HepG2 (cell line): ENCODE measurements around the gene NELFB. TPM values are rescaled to one million over a fixed set of nuclear protein-coding genes. Genes with fewer than 3 reads are reported as not detected.

Experiments used
- ARID5B ChIP-seq: IDR thresholded peaks from 2 replicates; pipeline ENCODE4 v1.4.0; 2020; ENCODE audit warnings: mild to moderate bottlenecking, missing genetic modification reagents
- ASH2L ChIP-seq: fragments of 300-600, 200-600 bp; sonication (generic); IDR thresholded peaks from 2 replicates; pipeline ENCODE4 v1.7.0; 2017; ENCODE audit warnings: low read depth, mild to moderate bottlenecking, moderate library complexity, mixed read lengths, low read length; ENCODE audit not compliant: insufficient read length
- HHEX ChIP-seq: IDR thresholded peaks from 2 replicates; pipeline ENCODE4 v1.6.1; 2016; ENCODE audit warnings: control low read depth
- PCBP1 ChIP-seq: fragments of 200-400 bp; formaldehyde crosslinking; IDR thresholded peaks from 2 replicates; pipeline ENCODE4 v1.6.1; 2017; ENCODE audit warnings: mild to moderate bottlenecking, low read depth, low read length, borderline replicate concordance
- ZNF263 ChIP-seq: sonication (generic); formaldehyde crosslinking; IDR thresholded peaks from 2 replicates; pipeline ENCODE4 v1.4.0; 2020; ENCODE audit warnings: missing genetic modification reagents
- ZNF282 ChIP-seq: fragments of 450-650 bp; IDR thresholded peaks from 2 replicates; pipeline ENCODE4 v1.6.1; 2018; ENCODE audit not compliant: partially characterized antibody
- ZNF547 ChIP-seq: sonication (generic); formaldehyde crosslinking; IDR thresholded peaks from 2 replicates; pipeline ENCODE4 v1.5.1; 2020; ENCODE audit warnings: mild to moderate bottlenecking, missing genetic modification reagents
- ZSCAN5A ChIP-seq: sonication (generic); formaldehyde crosslinking; IDR thresholded peaks from 2 replicates; pipeline ENCODE4 v1.8.0; 2022; ENCODE audit warnings: mild to moderate bottlenecking, missing genetic modification reagents, borderline replicate concordance
- polyA plus RNA-seq, 8 experiments: library from polyadenylated mRNA; depleted of rRNA in 3 of 8; stranded (reverse) in 7 of 8; unstranded in 1 of 8; fragments of >200 nt; fragmentation: Illumina TruSeq in 4 of 8; extraction: Trizol in 4 of 8; gene quantifications; 2 replicates each; pipeline versions ENCODE4 v1.2.1 to v1.2.3, GENCODE V29; 2011 to 2016; ENCODE audit warnings: low read depth in 4 of 8, missing spikeins in 1 of 8, mixed read lengths in 1 of 8; ENCODE audit not compliant: insufficient read depth in 1 of 8
- total RNA-seq, 5 experiments: library from RNA; depleted of rRNA; stranded (reverse); fragments of >200 nt; fragmentation: Illumina TruSeq; extraction: Trizol; gene quantifications; 2 replicates each; pipeline ENCODE4 v1.2.3, GENCODE V29; 2016; ENCODE audit warnings: low read depth in 1 of 5
- TF ChIP-seq, protein P1 (sequence below): sonication (generic); formaldehyde crosslinking; IDR thresholded peaks from 2 replicates; pipeline ENCODE4 v1.4.0; 2020; ENCODE audit warnings: missing genetic modification reagents, borderline replicate concordance
- TF ChIP-seq, protein P2 (sequence below): IDR thresholded peaks from 2 replicates; pipeline ENCODE4 v1.6.1; 2016; ENCODE audit warnings: missing compliant biosample characterization, missing genetic modification reagents, borderline replicate concordance
- TF ChIP-seq, protein P3 (sequence below): sonication (generic); formaldehyde crosslinking; IDR thresholded peaks from 2 replicates; pipeline ENCODE4 v1.5.1; 2020; ENCODE audit warnings: missing genetic modification reagents, mild to moderate bottlenecking, borderline replicate concordance
- TF ChIP-seq, protein P4 (sequence below): sonication (generic); formaldehyde crosslinking; IDR thresholded peaks from 2 replicates; pipeline ENCODE4 v1.4.0; 2020; ENCODE audit warnings: low read depth, missing genetic modification reagents
- TF ChIP-seq, protein P5 (sequence below): sonication (generic); formaldehyde crosslinking; IDR thresholded peaks from 2 replicates; pipeline ENCODE4 v1.4.0; 2020; ENCODE audit warnings: missing genetic modification reagents

Gene NELFB
- total and polyA plus RNA-seq, 2 of the 13 experiments (the other 11 are each of a cell fraction or from before 2014, with no cell fraction given) = 26.5 to 45.8 TPM

GRCh38 chr9:137236238-137236935 lies 18.7 kb upstream of the NELFB start (continued):
- TF ChIP-seq, protein P1, sequence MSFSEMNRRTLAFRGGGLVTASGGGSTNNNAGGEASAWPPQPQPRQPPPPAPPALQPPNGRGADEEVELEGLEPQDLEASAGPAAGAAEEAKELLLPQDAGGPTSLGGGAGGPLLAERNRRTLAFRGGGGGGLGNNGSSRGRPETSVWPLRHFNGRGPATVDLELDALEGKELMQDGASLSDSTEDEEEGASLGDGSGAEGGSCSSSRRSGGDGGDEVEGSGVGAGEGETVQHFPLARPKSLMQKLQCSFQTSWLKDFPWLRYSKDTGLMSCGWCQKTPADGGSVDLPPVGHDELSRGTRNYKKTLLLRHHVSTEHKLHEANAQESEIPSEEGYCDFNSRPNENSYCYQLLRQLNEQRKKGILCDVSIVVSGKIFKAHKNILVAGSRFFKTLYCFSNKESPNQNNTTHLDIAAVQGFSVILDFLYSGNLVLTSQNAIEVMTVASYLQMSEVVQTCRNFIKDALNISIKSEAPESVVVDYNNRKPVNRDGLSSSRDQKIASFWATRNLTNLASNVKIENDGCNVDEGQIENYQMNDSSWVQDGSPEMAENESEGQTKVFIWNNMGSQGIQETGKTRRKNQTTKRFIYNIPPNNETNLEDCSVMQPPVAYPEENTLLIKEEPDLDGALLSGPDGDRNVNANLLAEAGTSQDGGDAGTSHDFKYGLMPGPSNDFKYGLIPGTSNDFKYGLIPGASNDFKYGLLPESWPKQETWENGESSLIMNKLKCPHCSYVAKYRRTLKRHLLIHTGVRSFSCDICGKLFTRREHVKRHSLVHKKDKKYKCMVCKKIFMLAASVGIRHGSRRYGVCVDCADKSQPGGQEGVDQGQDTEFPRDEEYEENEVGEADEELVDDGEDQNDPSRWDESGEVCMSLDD (CRISPR knock-in tag) = peak; percentile 90
- TF ChIP-seq ASH2L (peak; percentile 48), ZNF263 (peak; percentile 44; the same call in 1 of the 2 replicates), ZSCAN5A (CRISPR knock-in tag) (no peak), PCBP1 (no peak), ARID5B (CRISPR knock-in tag) (no peak; the same call in 1 of the 2 replicates), ZNF547 (CRISPR knock-in tag) (0 out of 2 replicates have a peak, but pooled peaks have one; percentile 7), HHEX (CRISPR knock-in tag) (no peak), ZNF282 (no peak)
- TF ChIP-seq, protein P2, sequence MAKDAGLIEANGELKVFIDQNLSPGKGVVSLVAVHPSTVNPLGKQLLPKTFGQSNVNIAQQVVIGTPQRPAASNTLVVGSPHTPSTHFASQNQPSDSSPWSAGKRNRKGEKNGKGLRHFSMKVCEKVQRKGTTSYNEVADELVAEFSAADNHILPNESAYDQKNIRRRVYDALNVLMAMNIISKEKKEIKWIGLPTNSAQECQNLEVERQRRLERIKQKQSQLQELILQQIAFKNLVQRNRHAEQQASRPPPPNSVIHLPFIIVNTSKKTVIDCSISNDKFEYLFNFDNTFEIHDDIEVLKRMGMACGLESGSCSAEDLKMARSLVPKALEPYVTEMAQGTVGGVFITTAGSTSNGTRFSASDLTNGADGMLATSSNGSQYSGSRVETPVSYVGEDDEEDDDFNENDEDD (CRISPR knock-in tag) = peak; percentile 55; the same call in 1 of the 2 replicates
- TF ChIP-seq, protein P3, sequence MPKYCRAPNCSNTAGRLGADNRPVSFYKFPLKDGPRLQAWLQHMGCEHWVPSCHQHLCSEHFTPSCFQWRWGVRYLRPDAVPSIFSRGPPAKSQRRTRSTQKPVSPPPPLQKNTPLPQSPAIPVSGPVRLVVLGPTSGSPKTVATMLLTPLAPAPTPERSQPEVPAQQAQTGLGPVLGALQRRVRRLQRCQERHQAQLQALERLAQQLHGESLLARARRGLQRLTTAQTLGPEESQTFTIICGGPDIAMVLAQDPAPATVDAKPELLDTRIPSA (CRISPR knock-in tag) = peak; percentile 65; the same call in 1 of the 2 replicates
- TF ChIP-seq, protein P4, sequence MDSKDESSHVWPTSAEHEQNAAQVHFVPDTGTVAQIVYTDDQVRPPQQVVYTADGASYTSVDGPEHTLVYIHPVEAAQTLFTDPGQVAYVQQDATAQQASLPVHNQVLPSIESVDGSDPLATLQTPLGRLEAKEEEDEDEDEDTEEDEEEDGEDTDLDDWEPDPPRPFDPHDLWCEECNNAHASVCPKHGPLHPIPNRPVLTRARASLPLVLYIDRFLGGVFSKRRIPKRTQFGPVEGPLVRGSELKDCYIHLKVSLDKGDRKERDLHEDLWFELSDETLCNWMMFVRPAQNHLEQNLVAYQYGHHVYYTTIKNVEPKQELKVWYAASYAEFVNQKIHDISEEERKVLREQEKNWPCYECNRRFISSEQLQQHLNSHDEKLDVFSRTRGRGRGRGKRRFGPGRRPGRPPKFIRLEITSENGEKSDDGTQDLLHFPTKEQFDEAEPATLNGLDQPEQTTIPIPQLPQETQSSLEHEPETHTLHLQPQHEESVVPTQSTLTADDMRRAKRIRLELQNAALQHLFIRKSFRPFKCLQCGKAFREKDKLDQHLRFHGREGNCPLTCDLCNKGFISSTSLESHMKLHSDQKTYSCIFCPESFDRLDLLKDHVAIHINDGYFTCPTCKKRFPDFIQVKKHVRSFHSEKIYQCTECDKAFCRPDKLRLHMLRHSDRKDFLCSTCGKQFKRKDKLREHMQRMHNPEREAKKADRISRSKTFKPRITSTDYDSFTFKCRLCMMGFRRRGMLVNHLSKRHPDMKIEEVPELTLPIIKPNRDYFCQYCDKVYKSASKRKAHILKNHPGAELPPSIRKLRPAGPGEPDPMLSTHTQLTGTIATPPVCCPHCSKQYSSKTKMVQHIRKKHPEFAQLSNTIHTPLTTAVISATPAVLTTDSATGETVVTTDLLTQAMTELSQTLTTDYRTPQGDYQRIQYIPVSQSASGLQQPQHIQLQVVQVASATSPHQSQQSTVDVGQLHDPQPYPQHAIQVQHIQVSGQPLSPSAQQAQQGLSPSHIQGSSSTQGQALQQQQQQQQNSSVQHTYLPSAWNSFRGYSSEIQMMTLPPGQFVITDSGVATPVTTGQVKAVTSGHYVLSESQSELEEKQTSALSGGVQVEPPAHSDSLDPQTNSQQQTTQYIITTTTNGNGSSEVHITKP = no peak
- TF ChIP-seq, protein P5, sequence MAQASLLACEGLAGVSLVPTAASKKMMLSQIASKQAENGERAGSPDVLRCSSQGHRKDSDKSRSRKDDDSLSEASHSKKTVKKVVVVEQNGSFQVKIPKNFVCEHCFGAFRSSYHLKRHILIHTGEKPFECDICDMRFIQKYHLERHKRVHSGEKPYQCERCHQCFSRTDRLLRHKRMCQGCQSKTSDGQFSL (CRISPR knock-in tag) = peak; percentile 91
